Measurements from ENCODE around the gene RTN1.

The RTN1 gene

GRCh38 chr14:59871166-59871495 lies 555 bp upstream of the RTN1 start:
- Mint-ChIP-seq H3K4me3 (peak overlapping the region; percentile 78), H3K27ac (no peak overlapping the region), H3K27me3 (peaks cover 64% of the 10 kb centered on the region), H3K36me3 (ENCODE audit: low read depth) (no peaks in the 10 kb centered on the region), H3K4me1 (ENCODE audit: low read depth) (peaks cover 7% of the 10 kb centered on the region), H3K9me3 (no peaks in the 10 kb centered on the region)
- no peak for DNase-seq

GRCh38 chr14:59869381-59870255 lies 958 bp downstream of the RTN1 start:
- no peak for DNase-seq
- Mint-ChIP-seq H3K4me1 (ENCODE audit: low read depth) (peaks cover 7% of the 10 kb centered on the region), H3K27me3 (peaks cover 66% of the 10 kb centered on the region), H3K27ac (no peak overlapping the region), H3K9me3 (no peaks in the 10 kb centered on the region), H3K4me3 (peak overlapping the region; percentile 43), H3K36me3 (ENCODE audit: low read depth) (no peaks in the 10 kb centered on the region)

DNA sequence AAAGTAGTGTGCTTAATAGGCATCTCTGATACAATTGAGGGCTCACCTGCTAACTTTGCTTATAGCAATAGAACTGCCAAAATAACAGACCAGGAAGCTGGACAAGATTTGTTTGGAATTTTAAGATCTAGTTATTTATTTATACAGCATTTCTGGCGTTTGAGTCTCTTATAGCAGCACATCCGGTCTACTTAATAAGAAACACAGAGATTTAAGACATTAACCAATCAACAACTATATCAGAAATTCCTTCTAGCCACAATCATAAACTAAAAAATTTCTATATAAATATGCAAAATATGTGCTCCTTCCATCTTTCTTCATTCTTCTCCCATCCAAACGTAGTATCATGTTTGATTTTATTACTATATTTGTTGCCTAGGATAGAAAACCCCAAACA lies 2.6 kb downstream of the RTN1 start:
- Mint-ChIP-seq H3K4me3 (no peak overlapping the region), H3K27ac (no peak overlapping the region), H3K9me3 (no peaks in the 10 kb centered on the region), H3K27me3 (peaks cover 57% of the 10 kb centered on the region), H3K4me1 (ENCODE audit: low read depth) (peaks cover 7% of the 10 kb centered on the region), H3K36me3 (ENCODE audit: low read depth) (no peaks in the 10 kb centered on the region)
- no peak for DNase-seq

DNA sequence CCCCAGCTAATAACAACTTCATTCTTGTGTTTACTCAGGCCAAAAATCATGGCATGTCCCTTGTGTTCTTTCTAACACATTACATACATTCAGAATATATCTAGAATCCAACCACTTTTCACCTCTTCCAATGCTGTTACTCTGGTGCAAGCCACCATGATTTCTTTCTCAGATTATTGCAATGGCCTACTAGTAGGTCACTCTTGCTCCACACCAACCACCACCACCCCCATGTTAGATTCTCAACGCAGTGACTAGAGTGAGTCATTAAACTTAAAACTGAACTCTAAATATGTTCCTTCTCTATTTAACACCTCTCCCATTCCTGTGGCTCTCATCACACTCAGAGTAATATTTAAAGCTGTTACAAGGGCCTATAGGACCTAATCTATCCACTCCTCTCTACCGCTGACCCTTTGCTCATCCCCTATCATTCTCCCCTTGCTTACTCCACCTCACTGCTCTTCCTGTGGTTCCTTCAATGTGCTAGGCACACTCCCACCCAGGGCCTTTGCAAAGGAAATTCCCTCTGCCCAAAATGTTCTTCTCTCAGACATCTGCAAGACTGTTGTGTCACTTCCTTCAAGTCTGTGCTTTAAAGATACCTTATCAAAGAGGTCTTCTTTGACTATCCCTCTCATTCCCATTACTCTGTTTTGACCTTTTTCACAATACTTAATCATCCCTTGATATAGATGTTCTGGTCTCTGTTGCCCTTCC lies 6.6 kb downstream of the RTN1 start:
- DNase-seq, result no peak
- Mint-ChIP-seq H3K27ac (no peak overlapping the region), H3K27me3 (peaks cover 39% of the 10 kb centered on the region), H3K9me3 (peaks cover 7% of the 10 kb centered on the region), H3K36me3 (ENCODE audit: low read depth) (no peaks in the 10 kb centered on the region), H3K4me3 (no peak overlapping the region), H3K4me1 (ENCODE audit: low read depth) (no peaks in the 10 kb centered on the region)

DNA sequence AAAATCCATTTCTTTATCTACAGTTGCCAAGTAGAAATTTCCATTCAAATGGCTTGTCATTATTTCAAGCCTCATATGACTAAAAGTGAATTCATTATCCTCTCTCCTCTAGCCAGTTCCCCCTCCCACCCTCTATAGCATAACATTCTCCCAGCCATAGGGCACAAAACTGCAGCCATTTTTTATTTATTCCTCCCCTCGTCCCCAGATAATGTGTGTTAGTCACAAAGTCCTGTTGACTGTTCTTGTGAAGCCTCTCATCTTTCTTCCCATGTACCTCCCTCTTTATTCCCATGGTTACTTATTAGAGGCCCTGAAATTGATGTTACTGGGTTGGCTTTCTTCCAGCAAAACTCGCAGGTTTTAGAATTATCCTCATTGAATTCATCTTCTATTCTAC lies 13.2 kb downstream of the RTN1 start:
- no peak for DNase-seq
- H3K4me1 Mint-ChIP-seq (ENCODE audit: low read depth), result no peaks in the 10 kb centered on the region
- H3K27me3 Mint-ChIP-seq, result peaks cover 30% of the 10 kb centered on the region
- no peak overlapping the region for H3K4me3 Mint-ChIP-seq
- H3K27ac Mint-ChIP-seq, result no peak overlapping the region
- H3K9me3 Mint-ChIP-seq, result peaks cover 21% of the 10 kb centered on the region
- no peaks in the 10 kb centered on the region for H3K36me3 Mint-ChIP-seq (ENCODE audit: low read depth)

GRCh38 chr14:59852350-59852749 lies 18.2 kb downstream of the RTN1 start:
- peaks cover 13% of the 10 kb centered on the region for H3K27me3 Mint-ChIP-seq
- no peak overlapping the region for H3K4me3 Mint-ChIP-seq
- H3K36me3 Mint-ChIP-seq (ENCODE audit: low read depth), result no peaks in the 10 kb centered on the region
- peaks cover 14% of the 10 kb centered on the region for H3K9me3 Mint-ChIP-seq
- DNase-seq, result no peak
- H3K27ac Mint-ChIP-seq, result no peak overlapping the region
- no peaks in the 10 kb centered on the region for H3K4me1 Mint-ChIP-seq (ENCODE audit: low read depth)

GRCh38 chr14:59850458-59850857 lies 20.1 kb downstream of the RTN1 start:
- Mint-ChIP-seq H3K36me3 (ENCODE audit: low read depth) (no peaks in the 10 kb centered on the region), H3K4me1 (ENCODE audit: low read depth) (no peaks in the 10 kb centered on the region), H3K9me3 (peaks cover 9% of the 10 kb centered on the region), H3K4me3 (no peak overlapping the region), H3K27ac (no peak overlapping the region), H3K27me3 (peaks cover 8% of the 10 kb centered on the region)
- no peak for DNase-seq

DNA sequence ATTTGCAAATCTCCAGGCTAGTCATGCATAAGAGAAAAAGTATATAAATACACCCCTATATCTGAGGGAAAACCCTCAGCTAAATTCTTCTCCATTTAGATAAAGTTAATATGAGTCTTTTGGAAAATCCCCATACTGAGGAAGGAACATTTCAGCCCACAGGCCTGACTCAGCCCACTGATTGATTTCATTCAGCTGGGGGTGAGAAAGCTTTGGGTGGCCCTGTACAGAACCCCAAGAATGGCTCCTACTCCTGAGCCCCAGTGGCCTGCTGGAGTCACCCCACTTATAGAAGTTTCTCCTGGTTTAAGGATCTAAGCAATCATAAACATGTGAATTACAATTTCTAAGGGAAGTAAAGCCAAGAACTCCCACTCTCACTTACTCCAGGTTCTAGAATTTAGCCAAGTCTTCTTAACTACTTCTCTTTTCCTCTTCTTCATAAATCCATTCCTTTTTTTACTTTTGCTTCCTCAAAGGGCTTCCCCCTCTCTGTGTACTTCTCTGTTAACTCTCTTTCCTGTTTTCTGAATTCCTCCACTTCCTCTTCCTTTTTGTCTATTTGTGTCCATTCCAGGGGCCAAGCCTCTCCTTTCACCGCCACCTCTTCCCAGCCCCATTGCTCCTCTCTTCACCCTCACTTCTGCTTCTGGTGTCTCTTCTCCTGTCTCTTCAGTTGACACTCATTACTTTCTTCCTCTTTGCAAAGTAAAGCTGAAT lies 21.0 kb downstream of the RTN1 start:
- no peak overlapping the region for H3K27ac Mint-ChIP-seq

GRCh38 chr14:59848671-59849070 lies 21.9 kb downstream of the RTN1 start:
- Mint-ChIP-seq H3K27ac (no peak overlapping the region), H3K27me3 (peaks cover 7% of the 10 kb centered on the region), H3K9me3 (no peaks in the 10 kb centered on the region), H3K4me3 (no peak overlapping the region), H3K4me1 (ENCODE audit: low read depth) (no peaks in the 10 kb centered on the region), H3K36me3 (ENCODE audit: low read depth) (no peaks in the 10 kb centered on the region)
- DNase-seq, result no peak

More for the DNA sequence above, 21.0 kb downstream of the RTN1 start:
- Mint-ChIP-seq H3K4me3 (no peak overlapping the region), H3K27me3 (peaks cover 6% of the 10 kb centered on the region), H3K36me3 (ENCODE audit: low read depth) (no peaks in the 10 kb centered on the region), H3K4me1 (ENCODE audit: low read depth) (no peaks in the 10 kb centered on the region), H3K9me3 (peaks cover under 1% of the 10 kb centered on the region)
- no peak for DNase-seq

GRCh38 chr14:59847711-59848110 lies 22.9 kb downstream of the RTN1 start:
- no peaks in the 10 kb centered on the region for H3K36me3 Mint-ChIP-seq (ENCODE audit: low read depth)
- no peak for DNase-seq
- H3K4me3 Mint-ChIP-seq, result no peak overlapping the region
- no peaks in the 10 kb centered on the region for H3K4me1 Mint-ChIP-seq (ENCODE audit: low read depth)
- no peaks in the 10 kb centered on the region for H3K9me3 Mint-ChIP-seq
- no peak overlapping the region for H3K27ac Mint-ChIP-seq
- peaks cover 4% of the 10 kb centered on the region for H3K27me3 Mint-ChIP-seq

- Mint-ChIP-seq H3K27me3 (peaks cover 4% of the 10 kb centered on the region), H3K27ac (no peak overlapping the region), H3K9me3 (no peaks in the 10 kb centered on the region), H3K36me3 (ENCODE audit: low read depth) (no peaks in the 10 kb centered on the region), H3K4me1 (ENCODE audit: low read depth) (no peaks in the 10 kb centered on the region), H3K4me3 (no peak overlapping the region)
- DNase-seq, result no peak
Observed at GRCh38 chr14:59846595-59846994, 24.0 kb downstream of the RTN1 start.

DNA sequence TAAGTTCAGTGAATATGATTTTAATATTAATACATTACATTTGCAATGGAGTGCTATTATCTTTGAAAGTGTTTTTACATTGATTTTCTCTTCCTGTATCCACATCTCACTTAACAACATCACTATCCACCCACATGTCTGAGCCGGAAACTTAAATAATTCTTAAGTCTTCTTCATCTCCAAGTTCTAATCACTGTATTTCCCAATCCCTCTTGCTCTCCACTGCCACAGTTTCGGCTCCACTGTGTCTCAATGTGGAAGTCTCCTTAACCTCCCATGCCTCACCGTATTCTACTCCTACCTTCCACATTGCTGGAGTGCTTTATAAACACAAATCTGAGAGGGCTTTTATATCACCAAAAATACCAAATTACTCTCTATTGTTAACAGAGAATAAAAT lies 25.3 kb downstream of the RTN1 start:
- H3K9me3 Mint-ChIP-seq, result no peaks in the 10 kb centered on the region
- H3K27ac Mint-ChIP-seq, result no peak overlapping the region
- H3K4me3 Mint-ChIP-seq, result no peak overlapping the region
- peaks cover 4% of the 10 kb centered on the region for H3K27me3 Mint-ChIP-seq
- DNase-seq, result no peak
- no peaks in the 10 kb centered on the region for H3K36me3 Mint-ChIP-seq (ENCODE audit: low read depth)
- H3K4me1 Mint-ChIP-seq (ENCODE audit: low read depth), result no peaks in the 10 kb centered on the region

GRCh38 chr14:59844186-59844812 lies 26.3 kb downstream of the RTN1 start:
- H3K27me3 Mint-ChIP-seq, result peaks cover 4% of the 10 kb centered on the region
- H3K9me3 Mint-ChIP-seq, result no peaks in the 10 kb centered on the region
- H3K4me3 Mint-ChIP-seq, result no peak overlapping the region
- H3K36me3 Mint-ChIP-seq (ENCODE audit: low read depth), result no peaks in the 10 kb centered on the region
- no peaks in the 10 kb centered on the region for H3K4me1 Mint-ChIP-seq (ENCODE audit: low read depth)
- DNase-seq, result no peak
- H3K27ac Mint-ChIP-seq, result no peak overlapping the region

GRCh38 chr14:59836116-59836515 lies 34.5 kb downstream of the RTN1 start:
- no peaks in the 10 kb centered on the region for H3K36me3 Mint-ChIP-seq (ENCODE audit: low read depth)
- H3K9me3 Mint-ChIP-seq, result no peaks in the 10 kb centered on the region
- no peak overlapping the region for H3K4me3 Mint-ChIP-seq
- H3K27ac Mint-ChIP-seq, result no peak overlapping the region
- peaks cover 35% of the 10 kb centered on the region for H3K27me3 Mint-ChIP-seq
- no peak for DNase-seq
- H3K4me1 Mint-ChIP-seq (ENCODE audit: low read depth), result no peaks in the 10 kb centered on the region

Data from activated T-cell treated with anti-CD3 and anti-CD28 coated beads, Interleukin-2, amount 50 U/mL, for 24 hours (primary cell).